Small intestine (tissue), 7 donors: ENCODE data around the gene SYNC. TPM values are rescaled to one million over a fixed set of nuclear protein-coding genes. Genes with fewer than 3 reads are reported as not detected.
"Not testable (repeated sequence)": the region's sequence is repeated elsewhere in the genome, so short reads cannot be mapped to it uniquely, and the experiment has no call there.

Source experiments
- DNase-seq, 2 donors: peaks; one replicate each; pipeline versions ENCODE4 v3.0.0 to v3.0.0-alpha.2; 2013
- FAIRE-seq: peaks from 2 replicates; lab custom pipeline; 2012; peaks lifted over from hg19 to GRCh38; lab: Jason Lieb, UNC
- H3K27ac ChIP-seq, 3 donors: one replicate each; pipeline ENCODE4 v1.5.1; 2013; ENCODE audit warnings: low read length in 2 of 3, mild to moderate bottlenecking in 2 of 3, control low read depth in 1 of 3, inconsistent platforms in 1 of 3, low read depth in 1 of 3, moderate library complexity in 1 of 3
- H3K27me3 ChIP-seq, 3 donors: one replicate each; pipeline ENCODE4 v1.6.1; 2013; ENCODE audit warnings: low read length in 3 of 3, inconsistent platforms in 1 of 3; ENCODE audit not compliant: control insufficient read depth in 3 of 3, insufficient read depth in 3 of 3
- H3K36me3 ChIP-seq, 3 donors: one replicate each; pipeline ENCODE4 v1.6.1; 2013; ENCODE audit warnings: low read length in 3 of 3, inconsistent platforms in 1 of 3, low read depth in 1 of 3, mild to moderate bottlenecking in 1 of 3, moderate library complexity in 1 of 3; ENCODE audit not compliant: control insufficient read depth in 3 of 3, insufficient read depth in 2 of 3
- H3K4me1 ChIP-seq, 3 donors: one replicate each; pipeline ENCODE4 v1.6.1; 2013; ENCODE audit warnings: low read length in 2 of 3, inconsistent platforms in 1 of 3, low read depth in 1 of 3, mild to moderate bottlenecking in 1 of 3, moderate library complexity in 1 of 3; ENCODE audit not compliant: control insufficient read depth in 3 of 3, insufficient read depth in 2 of 3
- H3K4me3 ChIP-seq, 3 donors: one replicate each; pipeline ENCODE4 v1.5.1; 2013; ENCODE audit warnings: low read length in 3 of 3, control low read depth in 1 of 3, inconsistent platforms in 1 of 3, low read depth in 1 of 3, mild to moderate bottlenecking in 1 of 3, moderate library complexity in 1 of 3
- H3K9me3 ChIP-seq, 2 donors: one replicate each; pipeline ENCODE4 v1.6.1; 2013; ENCODE audit warnings: low read depth in 1 of 2, low read length in 1 of 2; ENCODE audit not compliant: control insufficient read depth in 2 of 2, insufficient read depth in 1 of 2
- WGBS, 3 donors: extraction: QIAGEN DNeasy Blood & Tissue Kit; methylation state at CpG; one replicate each; pipeline ENCODE4 v1.1.7; 2013; 5-methylcytosine and 5-hydroxymethylcytosine counted together
- polyA plus RNA-seq, 4 donors: library from polyadenylated mRNA; stranded (reverse) in 3 of 4; unstranded in 1 of 4; fragments of 200-250 nt in 3 of 4; fragments of 120-200 nt in 1 of 4; gene quantifications; one replicate each; pipeline versions ENCODE4 v1.2.1 to v1.2.3, GENCODE V29; 2013
- donor health status: healthy with polysubstance abuse.
- donor health status: control.
- donor health status: control.
- donor health status: Bipolar disorder and iron deficiency.
- donor health status: healthy.

Gene SYNC
- polyA plus RNA-seq, 4 donors, result 1.0 to 4.7 (median 2.3) TPM

DNA sequence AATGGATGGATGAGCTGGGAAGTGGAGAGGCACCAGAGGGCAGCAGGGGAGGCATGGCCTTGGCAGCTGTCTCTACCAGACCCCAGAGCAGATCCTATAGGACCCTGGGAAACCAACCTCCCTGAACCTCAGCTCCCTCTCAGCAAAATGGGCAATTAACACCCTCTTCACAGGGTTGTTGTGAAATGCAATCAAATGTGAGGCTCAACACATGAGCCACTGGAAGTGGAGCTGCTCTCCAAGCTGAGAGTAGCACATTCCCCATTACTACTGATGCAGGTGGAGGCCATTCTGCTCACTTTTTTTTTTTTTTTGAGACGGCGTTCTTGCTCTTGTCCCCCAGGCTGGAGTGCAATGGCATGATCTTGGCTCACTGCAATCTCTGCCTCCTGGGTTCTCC is 6.5 kb upstream of the SYNC start:
- Histone ChIP-seq H3K9me3 (no peaks in the 10 kb centered on the region), H3K27ac (no peak overlapping the region), H3K27me3 (peaks cover 0 to 4% (median 3%) of the 10 kb centered on the region in 3 donors), H3K4me1 (peaks cover 0 to 5% (median 0%) of the 10 kb centered on the region in 3 donors), H3K4me3 (no peak overlapping the region), H3K36me3 (no peaks in the 10 kb centered on the region)
- 71 to 85% (median 76%) methylated on average over 2 of the region's 2 CpGs for WGBS, 3 donors
- DNase-seq (no peak), FAIRE-seq (no peak)

DNA sequence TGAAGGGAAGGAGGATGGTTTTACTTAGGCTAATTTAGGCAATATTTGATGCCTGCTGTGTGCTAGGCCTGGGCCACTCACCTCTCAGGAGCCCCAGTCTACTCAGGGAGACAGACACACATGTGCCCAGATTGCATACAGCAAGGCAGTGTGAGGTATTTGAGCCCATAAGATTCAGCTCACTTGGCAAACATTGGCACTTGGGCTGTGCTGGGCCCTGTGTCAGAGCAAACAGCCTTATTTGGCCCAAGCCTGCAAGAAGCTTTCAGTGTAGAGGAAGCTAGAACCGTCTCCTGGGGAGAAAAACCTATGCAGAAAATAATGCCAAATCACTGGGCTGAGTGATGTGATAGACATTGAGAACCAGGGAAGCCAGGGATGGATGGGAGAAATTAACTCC is 3.9 kb upstream of the SYNC start:
- H3K4me1 ChIP-seq, result peaks cover 3 to 17% (median 9%) of the 10 kb centered on the region in 3 donors
- no peak overlapping the region for H3K4me3 ChIP-seq
- FAIRE-seq (no peak), DNase-seq (no peak)
- no peaks in the 10 kb centered on the region for H3K36me3 ChIP-seq
- peaks cover 0 to 11% (median 7%) of the 10 kb centered on the region in 3 donors for H3K27me3 ChIP-seq
- WGBS, 3 donors, result 63 to 87% (median 72%) methylated on average over 1 of the region's 1 CpG
- no peaks in the 10 kb centered on the region for H3K9me3 ChIP-seq
- H3K27ac ChIP-seq, result no peak overlapping the region

DNA sequence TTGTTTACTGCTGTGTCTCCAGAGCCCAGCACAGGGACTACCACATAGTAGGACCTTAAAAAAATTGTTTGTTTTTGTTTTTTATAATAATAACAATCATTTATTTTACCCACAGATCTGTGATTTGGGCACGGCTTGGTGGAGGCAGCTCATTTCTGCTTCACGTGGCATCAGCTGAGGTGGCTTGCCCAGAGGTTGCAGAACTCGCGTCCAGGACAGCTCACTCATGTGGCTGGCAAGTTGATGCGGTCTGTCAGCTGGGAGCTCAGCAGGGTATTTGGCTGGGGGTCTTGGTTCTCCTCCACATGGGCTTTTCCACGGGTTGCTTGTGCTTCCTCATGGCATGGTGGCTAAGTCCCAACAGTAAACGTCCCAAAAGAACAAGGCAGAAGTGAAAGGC is 2.9 kb upstream of the SYNC start:
- WGBS, 3 donors, result 85 to 92% (median 89%) methylated on average over 7 of the region's 7 CpGs
- Histone ChIP-seq H3K27me3 (peaks cover 0 to 11% (median 7%) of the 10 kb centered on the region in 3 donors), H3K9me3 (no peaks in the 10 kb centered on the region), H3K4me1 (peaks cover 3 to 18% (median 9%) of the 10 kb centered on the region in 3 donors), H3K4me3 (no peak overlapping the region), H3K36me3 (no peaks in the 10 kb centered on the region), H3K27ac (no peak overlapping the region)
- DNase-seq, result no peak
- FAIRE-seq, result no peak

DNA sequence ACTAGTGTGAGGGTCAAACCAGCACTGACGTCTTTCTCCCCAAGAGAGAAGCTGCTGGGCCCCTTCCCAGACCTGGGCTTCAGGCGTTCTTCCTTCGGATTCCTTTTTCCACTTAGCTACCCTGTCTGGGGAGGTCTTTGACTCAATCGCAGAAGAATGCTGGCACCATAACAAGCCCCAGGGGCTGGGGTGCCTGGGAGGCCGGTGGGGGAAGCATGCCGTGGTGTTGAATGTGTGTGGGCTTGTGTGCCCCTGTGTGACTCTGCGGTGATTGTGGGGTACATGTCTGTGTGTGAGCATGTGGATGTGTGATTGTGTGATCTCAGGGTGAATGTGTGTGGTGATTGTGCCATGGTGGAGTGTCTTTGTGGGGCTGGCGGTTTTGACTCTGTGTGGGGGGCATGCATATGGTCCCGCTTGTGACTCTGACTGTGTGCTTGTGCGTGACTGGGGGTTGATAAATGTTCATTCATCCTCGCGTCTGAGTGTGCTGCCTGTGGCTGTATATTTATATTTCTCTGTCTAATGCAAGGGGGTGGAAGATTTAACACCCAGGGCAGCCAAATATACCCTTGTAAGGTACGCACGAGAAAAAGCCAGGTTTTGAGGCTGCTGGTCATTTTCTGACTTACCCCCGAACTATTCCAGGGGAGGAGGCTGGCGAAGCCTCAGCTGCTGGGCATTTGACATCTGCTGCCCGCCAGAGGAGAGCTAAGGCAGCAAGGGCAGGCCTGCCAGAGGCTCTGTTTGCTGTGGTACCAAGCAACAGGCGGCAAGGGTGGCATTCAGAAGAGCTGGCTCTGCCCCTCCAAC is 1.1 kb upstream of the SYNC start:
- peak in 1 of 2 donors; percentile 40 for DNase-seq
- no peaks in the 10 kb centered on the region for H3K9me3 ChIP-seq
- WGBS, 3 donors, result 59 to 65% (median 60%) methylated on average over 18 of the region's 18 CpGs
- no peak for FAIRE-seq
- no peaks in the 10 kb centered on the region for H3K36me3 ChIP-seq
- H3K4me1 ChIP-seq, result peaks cover 3 to 18% (median 9%) of the 10 kb centered on the region in 3 donors
- H3K4me3 ChIP-seq, result peak overlapping the region in 1 of 3 donors; percentile 56
- peak overlapping the region in 2 of 3 donors; percentile 62 to 72 for H3K27ac ChIP-seq
- H3K27me3 ChIP-seq, result peaks cover 0 to 11% (median 7%) of the 10 kb centered on the region in 3 donors

DNA sequence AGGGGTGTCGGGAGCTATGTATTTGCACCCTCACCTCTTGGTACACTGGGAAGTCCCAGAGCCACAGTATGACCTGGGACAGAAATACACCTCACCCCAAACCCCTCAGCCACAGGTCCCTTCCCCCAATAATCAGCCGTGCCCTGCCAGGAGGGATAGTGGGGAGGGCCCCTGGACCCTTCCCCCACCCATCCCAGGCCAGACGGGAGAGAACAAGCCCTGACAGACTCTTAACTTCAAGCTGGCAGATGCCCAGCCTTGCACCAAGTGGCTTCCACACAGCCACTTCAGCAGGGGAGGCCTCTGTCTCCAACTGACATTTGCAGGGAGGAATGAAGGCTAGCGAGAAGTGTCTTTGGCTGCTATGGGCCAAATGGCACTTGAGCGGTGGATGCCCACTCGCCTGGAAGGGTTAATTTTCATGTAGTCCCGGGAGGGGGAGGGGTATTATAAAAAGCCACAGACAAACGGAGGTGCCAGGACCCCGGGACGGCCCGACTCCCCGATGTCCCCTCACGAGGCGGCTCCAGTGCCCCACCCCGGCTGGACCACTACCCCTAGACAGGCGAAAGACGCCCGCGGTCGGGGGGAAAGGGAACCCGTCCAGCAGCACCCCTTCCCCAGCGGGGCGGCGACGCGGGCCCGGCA is 495 bp downstream of the SYNC start:
- H3K4me1 ChIP-seq, result peaks cover 3 to 18% (median 9%) of the 10 kb centered on the region in 3 donors
- no peak for DNase-seq
- 12 to 18% (median 16%) methylated on average over 10 to 27 of the region's 27 CpGs for WGBS, 3 donors

DNA sequence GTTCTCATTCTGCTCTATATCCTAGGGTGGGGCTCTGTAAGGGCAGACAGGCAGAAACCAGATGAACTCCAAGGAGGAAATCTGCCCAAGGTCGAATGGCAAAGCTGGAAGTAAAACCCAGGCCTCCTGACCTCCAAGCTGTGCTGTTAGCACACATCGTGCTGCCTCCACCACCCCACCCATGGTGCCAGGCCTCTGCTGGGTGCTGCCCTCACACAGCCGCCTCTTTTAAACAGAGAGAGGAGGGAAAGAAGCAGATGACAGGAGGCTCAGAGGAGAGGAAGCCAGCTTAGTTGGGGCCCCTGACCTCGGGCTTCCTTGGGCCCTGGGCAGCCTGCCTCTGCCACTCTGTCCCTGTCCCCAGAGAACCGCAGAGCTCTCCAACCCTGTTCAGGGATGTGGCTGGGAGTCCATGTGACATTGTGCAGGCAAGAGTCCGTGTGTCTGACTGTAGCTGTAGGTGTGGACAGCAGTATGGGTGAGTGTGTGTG is 1.1 kb downstream of the SYNC start:
- no peak for FAIRE-seq
- H3K27me3 ChIP-seq, result peaks cover 0 to 11% (median 7%) of the 10 kb centered on the region in 3 donors
- H3K4me1 ChIP-seq, result peaks cover 3 to 18% (median 9%) of the 10 kb centered on the region in 3 donors
- 16 to 47% (median 26%) methylated on average over 6 of the region's 6 CpGs for WGBS, 3 donors
- peak in 1 of 2 donors; percentile 79 for DNase-seq
- H3K36me3 ChIP-seq, result no peaks in the 10 kb centered on the region
- H3K27ac ChIP-seq, result peak overlapping the region in 2 of 3 donors; percentile 1 to 52
- no peaks in the 10 kb centered on the region for H3K9me3 ChIP-seq
- peak overlapping the region in 1 of 3 donors; percentile 38 for H3K4me3 ChIP-seq

More for the DNA sequence above, 495 bp downstream of the SYNC start:
- no peaks in the 10 kb centered on the region for H3K9me3 ChIP-seq
- H3K27ac ChIP-seq, result peak overlapping the region in 2 of 3 donors; percentile 1 to 52
- H3K4me3 ChIP-seq, result peak overlapping the region; percentile 34 to 49 (median 38)
- no peaks in the 10 kb centered on the region for H3K36me3 ChIP-seq
- H3K27me3 ChIP-seq, result peaks cover 0 to 11% (median 7%) of the 10 kb centered on the region in 3 donors
- no peak for FAIRE-seq

DNA sequence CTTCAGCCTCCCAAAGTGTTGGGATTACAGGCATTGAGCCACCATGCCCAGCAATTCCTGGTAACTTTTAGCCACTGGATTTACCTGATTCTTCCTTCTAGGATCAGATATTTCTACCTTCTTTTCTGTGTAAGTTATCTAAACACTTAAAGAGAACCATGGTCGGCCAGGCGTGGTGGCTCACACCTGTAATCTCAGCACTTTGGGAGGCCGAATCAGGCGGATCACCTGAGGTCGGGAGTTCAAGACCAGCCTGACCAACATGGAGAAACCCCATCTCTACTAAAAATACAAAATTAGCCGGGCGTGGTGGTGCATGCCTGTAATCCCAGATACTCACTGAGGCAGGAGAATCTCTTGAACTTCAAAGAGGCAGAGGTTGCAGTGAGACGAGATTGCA is 5.6 kb downstream of the SYNC start:
- not testable (repeated sequence) for H3K4me3 ChIP-seq, FAIRE-seq, H3K4me1 ChIP-seq, H3K9me3 ChIP-seq, DNase-seq, H3K27ac ChIP-seq, H3K27me3 ChIP-seq
- peaks cover 0 to 13% (median 0%) of the 10 kb centered on the region in 3 donors for H3K36me3 ChIP-seq
- 95 to 96% (median 96%) methylated on average over 8 of the region's 8 CpGs for WGBS, 3 donors

DNA sequence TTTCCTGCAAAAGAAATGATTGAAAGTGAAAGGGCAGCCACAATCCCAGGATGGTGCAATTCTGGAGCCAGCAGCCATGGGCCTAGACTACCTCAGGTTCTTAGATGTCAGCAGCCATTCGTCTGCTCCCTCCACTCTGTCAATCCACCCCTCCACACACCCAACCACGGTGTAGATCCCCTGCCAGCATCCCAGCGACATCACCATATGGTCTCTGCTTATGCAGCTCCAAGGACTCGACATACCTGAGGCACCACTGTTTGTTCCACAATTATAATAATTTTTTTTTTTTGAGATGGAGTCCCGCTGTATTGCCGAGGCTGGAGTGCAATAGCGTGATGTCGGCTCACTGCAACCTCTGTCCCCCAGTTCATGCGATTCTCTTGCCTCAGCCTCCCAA is 6.5 kb downstream of the SYNC start:
- no peak overlapping the region for H3K27ac ChIP-seq
- no peak overlapping the region for H3K4me3 ChIP-seq
- H3K27me3 ChIP-seq, result no peaks in the 10 kb centered on the region
- H3K36me3 ChIP-seq, result peaks cover 0 to 13% (median 0%) of the 10 kb centered on the region in 3 donors
- DNase-seq, result no peak
- WGBS, 3 donors, result 91 to 96% (median 92%) methylated on average over 9 of the region's 9 CpGs
- no peak for FAIRE-seq
- H3K4me1 ChIP-seq, result no peaks in the 10 kb centered on the region
- no peaks in the 10 kb centered on the region for H3K9me3 ChIP-seq
